HG02943 (cell line): ENCODE measurements around the gene LLGL2.

Source experiments
- ATAC-seq: cut with Tn5 transposase; IDR thresholded peaks from one replicate; pipeline ENCODE4 v1.9.1; 2021; ENCODE audit warnings: mild to moderate bottlenecking, low read depth, moderate library complexity; ENCODE audit not compliant: unreplicated experiment

The LLGL2 gene

DNA sequence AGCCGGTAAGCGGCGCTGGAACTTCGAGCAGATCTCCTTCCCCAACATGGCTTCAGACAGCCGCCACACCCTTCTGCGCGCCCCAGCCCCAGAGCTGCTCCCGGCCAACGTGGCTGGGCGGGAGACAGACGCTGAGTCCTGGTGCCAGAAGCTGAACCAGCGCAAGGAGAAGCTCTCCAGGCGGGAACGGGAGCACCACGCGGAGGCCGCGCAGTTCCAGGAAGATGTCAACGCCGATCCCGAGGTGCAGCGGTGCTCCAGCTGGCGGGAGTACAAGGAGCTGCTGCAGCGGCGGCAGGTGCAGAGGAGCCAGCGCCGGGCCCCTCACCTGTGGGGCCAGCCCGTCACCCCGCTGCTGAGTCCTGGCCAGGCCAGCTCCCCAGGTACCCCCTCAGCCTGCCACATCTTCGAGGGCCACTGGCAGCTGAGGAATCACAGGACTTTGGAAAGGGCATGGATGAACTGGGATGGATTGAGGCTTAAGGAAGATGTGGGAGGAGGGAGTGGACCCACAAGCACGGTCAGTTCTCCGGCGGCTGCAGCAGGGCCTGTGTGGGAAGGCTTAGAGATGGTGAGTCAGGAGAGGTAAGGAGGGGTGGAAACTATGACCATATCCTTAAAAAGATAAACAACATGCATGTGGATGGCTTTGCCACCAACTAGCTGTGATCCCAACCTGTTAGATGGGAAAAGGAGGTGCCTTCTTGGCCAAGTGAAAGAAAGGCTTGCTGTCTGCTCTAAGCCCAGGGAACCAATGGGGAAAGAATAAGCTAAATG lies 3.4 kb upstream of the LLGL2 start:
- no peak for ATAC-seq

DNA sequence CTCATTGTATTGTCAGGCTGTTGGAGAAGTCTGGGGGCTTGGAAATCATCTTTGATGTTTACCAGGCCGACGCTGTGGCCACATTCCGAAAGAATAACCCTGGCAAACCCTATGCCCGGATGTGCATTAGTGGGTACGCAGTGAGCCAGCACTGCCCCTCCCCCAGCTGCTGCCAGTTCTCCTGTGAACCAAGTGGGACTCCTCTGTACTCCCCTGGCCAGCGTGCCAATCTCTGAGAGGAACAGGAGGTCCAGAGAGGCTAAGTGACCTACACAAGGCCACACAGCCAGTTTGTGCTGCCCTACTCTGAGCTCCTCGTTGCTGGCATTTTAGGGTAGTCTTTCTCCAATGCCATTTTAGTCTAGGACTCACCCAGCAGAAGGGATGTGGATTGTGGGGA lies 1.9 kb upstream of the LLGL2 start:
- no peak for ATAC-seq

DNA sequence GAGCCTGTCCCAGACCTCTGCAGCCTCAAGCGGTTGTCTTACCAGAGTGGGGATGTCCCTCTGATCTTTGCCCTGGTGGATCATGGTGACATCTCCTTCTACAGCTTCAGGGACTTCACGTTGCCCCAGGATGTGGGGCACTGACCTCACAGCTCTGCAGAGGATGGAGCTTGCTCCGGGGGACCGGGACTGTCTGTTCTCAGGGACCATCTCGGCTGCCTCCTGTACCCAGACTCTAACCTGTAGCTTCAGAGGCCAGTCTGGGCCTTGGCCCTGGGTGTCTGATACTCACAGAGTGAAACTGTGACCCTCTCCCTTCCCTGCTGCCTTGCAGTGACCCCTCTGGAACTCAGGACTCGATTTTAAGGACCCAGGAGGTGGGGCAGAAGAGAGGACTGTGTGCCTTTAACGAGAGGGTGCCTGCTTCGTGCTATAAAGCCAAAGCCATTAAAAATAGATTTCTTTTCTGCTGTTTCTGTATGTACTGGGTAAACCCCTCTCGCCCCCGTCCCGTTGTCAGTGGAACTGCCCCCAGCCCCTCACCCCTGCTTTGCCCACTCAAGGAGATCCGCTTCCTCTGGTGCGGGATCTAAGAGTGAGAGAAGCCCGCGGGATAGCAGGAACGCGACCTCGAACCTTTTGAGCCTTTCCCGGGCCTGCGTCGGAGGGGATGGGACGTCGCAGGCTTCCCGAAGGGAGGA lies 1.1 kb upstream of the LLGL2 start:
- no peak for ATAC-seq

DNA sequence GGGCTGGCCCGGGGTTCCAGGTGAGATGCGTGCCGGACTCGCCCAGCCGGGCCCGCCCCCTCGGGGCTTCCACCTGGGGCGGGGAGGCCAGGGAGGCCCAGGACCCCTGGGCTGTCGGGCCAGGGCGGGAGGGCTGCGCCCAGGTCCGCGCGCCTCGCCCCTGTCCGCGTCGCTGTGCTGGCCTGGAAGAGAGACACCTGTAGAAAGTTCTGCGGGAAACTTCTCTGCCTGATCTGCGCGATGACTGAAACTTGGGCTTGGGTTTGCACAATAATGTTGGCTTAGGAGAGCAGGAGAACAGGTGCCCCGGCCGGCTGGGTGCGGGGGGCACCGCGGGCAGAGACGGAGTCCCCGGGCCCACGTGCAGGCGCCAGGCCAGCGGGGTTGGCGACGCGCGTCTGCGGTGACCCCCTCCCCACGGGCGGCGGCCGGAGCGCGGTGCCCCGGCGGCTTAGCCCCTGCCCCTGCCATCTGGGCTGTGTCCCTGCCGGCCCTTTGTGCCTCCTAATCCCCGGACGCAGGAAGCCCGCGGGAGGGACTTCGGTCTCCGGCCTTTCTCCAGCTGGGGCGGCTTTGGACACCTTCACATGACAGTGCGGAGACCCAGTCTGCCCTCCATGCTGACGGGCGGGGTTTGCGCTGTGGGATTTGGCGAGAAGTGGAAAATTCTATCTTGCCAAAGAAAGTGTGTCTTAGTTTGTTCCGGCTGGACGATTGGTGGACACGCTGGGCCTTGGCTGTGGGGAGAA lies 483 bp downstream of the LLGL2 start:
- no peak for ATAC-seq

DNA sequence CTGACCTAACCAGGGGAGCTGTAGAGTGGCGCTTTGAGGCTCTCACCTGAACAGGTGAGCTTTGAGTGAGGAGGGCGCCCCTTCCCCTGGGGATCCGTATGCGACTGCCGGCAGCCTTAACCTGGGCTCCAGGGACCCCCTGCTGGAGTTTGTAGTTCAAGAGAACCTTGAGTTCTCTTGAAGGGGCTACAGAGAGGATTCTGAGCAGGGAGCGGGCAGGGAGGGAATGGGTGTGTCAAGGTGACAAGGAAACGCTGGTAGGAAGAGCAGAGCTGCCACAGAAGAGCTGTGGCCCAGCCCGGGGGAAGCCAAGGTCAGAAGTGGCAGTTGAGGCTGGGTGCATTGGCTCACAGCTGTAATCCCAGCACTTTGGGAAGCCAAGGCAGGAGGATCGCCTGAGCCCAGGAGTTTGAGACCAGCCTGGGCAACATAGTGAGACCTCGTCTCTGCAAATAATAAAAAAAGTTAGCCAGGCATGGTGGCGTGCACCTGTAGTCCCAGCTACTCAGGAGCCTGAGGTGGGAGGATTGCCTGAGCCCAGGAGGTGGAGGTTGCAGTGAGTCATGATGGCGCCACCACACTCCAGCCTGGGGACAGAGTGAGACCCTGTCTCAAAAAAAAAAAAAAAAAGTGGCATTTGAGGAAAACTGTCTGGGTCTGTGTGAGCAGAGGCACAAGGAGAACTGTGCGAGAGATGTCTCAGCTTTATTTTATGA lies 1.2 kb downstream of the LLGL2 start:
- no peak for ATAC-seq

DNA sequence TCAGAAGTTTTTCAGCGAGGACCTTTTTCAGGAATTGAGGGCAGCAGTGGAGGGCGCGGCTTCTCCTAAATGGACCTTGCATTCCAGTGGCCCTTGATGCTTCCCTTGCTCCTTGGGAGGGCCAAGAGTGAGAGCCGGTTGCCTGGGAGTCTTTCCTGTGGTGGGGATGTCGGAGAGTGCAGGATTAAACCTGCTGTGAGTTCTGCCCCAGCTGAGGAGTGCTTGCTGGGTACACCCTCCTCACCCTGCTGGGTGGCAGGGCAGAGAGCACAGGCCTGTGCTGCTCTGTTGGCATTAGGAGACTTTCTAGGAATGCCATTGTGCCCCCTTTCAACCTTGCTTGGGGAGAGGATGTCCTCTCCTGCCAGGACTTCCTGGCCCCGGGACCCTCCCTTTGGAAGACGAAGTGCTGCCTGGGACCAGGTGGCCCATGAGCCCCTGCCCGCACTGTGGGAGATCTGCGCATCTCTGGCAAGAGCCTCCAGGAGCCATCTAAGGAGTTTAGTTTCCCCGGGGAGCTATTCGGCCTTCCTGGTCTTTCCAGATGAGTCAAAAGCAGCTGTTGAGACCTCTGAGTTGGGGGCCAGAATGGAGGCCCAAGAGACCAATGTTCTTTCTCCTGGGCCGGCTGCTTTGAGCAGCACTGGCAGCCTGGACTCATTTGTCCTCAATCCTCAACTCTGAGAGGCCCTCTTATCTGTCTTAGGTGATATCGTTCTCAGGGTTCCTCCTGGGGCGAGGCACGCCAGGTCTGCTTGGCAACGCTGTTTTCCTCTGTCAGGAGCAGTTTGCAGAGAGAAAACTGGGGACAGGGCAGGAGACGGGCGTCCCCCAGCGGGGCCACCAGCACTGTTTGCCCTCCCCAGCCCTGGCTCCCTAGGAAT lies 5.6 kb downstream of the LLGL2 start:
- no peak for ATAC-seq

DNA sequence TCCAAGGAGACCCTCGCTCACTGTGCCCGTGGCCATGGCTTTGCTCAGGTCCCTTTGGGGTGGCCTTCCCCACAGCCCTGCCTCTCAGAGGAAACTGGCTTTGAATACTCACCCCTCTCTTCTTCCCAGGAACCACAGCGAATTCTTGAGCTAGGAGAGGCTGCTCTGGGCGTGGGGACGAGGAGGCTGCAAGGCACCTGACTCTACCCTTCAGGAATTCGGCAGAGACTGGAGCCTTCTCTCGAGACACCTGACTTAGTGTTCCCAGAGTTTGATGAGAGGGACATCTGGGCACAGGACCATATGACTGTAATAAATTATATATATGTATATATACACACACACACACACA lies 6.2 kb downstream of the LLGL2 start:
- ATAC-seq, result no peak

DNA sequence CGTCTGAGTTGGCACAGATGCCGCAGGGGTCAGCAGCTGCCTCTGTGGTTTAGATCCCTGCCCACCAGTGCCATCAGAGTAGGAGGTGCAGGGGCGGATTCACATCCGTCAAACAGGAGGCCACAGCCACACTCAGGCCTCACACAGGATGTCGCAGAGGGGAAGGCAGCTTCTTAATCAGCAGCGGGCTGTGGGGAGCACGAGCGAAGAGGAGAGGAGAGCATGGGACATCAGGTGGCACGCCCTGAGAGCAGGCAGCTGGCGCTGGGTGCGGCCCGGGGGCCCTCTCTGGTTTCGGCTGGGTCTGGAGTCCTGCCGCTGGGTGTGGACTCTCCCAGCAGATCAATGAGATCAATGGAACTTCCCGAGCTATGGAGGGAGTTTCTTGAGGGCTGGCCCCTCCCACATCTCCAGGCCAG lies 9.6 kb downstream of the LLGL2 start:
- no peak for ATAC-seq

DNA sequence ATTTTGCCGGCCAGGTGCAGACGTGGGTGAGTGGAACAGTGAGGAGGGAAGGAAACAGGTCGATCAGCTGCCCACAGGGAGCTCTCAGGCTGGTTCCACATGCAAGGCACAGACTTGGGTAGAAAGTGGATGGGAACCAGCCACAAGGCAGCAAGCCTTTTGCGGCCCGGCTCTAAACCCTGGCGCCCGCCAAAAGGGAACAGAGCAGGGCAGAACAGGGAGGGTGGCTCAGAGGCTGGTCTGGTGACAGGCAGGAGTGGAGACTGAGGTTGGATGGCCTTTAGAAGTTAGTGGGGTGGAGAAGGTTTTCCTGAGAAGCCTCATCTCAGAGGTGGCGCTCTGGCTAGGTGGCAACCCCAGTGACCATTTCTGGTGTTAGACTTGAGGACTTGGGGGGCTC lies 10.4 kb downstream of the LLGL2 start:
- no peak for ATAC-seq

DNA sequence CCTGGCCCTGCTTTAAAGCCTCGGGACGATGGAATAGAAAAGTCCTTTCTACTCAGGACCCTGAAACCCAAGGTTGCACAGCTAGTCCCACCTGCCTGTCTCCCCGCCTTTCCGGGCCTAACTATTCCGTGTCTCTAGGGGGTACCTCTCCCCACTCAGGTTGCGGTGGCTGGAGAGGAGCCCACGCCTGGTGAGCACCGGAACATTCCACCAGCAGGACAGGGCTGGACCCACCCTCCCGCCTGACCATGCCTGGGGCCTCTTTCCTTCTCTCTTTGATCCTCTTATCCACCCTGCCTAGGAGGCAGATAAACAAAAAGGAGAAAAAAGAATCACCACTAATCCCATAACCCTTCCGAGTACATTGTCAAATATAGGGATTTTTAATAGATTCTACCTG lies 10.9 kb downstream of the LLGL2 start:
- no peak for ATAC-seq

DNA sequence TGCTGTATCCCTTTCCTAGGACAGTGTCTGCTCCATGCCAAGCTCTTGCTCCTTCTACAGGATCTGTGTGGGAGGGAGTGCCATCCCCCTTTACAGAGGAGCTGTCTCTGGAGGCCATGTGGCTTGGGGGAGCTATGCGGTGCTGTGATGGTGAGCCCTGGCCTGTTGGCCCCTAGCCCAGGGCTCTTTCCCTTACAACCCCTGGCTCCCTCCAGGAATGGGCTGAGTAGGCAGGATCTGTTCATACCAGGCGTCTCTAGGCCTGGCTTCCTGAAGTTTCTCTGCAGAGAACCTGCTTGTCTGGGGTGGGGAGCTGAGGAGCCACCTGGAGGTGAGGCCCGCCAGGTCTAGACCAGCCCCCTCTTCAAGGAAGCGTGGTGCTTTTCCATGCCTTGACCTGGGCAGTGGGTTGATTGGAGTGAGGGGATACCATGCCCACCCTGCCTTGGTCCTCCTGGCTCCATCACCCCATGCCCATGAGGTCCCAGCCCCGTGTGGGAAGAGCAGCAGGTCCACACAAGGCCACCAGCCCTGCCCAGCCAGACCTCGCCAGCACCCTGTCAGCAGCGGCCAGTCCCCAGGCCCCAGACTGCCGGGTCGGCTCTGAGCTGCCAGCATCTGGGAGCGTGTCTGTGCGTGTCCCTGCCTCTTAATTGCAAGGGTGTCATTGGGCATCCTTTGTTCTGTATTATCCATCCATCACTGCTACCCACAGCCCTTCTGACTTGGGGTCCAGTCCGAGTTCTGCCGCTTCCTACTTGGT lies 14.7 kb downstream of the LLGL2 start:
- ATAC-seq, result no peak

DNA sequence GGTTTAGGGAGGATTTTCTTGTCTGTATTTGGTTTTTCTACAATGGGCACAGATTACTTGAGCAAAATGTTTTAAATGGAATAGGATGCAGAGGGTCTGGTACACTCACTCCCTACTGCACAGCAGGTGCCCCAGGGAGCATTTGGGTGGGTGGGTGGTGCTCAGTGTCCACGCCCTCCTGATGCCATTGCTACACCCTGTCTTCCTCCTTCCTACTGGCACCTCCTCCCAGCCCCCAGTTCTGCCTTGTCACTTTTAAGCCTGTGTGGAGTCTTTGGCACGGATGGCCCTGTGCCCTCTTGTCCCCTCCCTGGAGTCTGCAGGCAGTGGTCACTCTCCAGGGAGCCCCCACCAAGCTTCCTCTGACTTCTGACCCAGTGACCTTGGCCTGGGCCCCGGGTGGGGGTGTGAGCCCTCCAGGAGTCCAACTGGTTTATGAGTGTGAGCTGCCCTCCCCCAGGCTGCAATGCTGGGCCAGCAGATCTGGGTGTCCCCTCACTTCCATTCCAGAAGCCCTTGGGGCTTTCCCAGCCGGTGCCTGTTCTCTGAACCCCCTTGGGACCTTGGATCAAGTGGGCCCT lies 15.5 kb downstream of the LLGL2 start:
- no peak for ATAC-seq

DNA sequence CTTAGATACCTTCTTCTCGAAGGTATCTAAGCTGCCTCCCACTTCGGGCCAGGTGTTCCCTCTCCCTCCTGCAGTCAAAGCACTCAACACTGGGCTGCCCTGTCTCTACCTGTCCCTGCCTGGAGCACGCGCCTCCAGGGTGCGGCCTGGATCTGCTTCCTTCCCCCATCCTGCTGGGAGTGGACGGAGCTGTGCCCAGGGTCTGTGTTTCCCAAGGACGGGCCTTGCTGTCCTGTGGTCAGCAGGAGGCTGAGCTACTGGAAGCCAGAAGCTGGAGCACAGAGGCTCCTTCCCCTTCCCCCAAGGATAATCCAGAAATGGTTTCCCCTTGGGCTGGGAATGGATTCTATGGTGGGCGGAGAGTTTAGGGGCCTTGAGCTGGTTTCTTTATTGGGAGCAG lies 16.7 kb downstream of the LLGL2 start:
- ATAC-seq, result no peak

DNA sequence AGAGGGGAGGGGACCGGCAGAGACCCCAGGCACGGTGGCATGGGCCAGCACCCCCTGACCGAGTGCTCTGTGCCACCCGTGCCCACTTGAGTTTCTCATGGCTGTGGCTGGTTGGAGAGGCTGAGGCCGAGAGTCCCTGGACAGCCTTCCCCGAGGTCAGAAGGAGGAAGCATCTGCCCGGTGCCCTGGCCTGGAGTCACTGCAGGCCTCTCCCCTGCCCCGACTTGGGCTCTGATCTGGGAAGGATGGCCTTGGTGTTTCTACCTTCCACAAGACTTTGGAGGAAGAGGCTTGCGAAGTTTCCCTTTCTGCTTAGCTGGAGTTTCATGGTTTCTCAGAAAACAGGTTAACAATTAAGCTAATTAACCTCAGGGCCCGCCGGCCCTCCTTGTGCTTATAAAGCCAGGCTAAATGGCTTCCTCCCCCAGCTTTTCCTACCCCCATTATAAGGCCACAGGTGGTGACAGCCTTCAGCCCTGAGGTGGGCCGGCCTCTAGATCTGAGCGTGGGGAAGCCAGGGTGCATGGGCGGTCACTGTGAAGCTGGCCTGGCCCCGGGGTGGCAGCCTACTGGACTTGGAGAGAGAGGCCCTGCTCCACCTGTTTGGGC lies 17.3 kb downstream of the LLGL2 start:
- no peak for ATAC-seq

DNA sequence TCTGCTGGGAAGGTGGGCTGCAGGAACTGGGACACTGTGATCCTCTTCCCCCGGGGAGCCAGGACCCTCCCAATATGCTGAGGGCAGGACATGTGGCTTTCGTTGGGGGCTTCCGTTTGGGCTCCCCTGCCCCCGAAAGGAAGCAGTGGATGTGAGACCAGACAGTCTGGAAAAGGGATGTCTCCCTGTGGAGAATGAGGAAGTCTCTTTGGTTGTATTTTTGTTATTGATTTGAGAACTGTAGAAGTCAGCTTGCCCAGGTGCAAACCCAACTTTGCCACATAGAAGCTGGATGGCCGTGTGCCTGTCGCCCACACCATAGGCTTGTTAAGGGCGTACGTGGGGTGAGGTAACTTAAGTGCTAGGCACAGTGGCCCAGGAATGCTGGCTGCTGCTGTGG lies 18.8 kb downstream of the LLGL2 start:
- ATAC-seq, result no peak

DNA sequence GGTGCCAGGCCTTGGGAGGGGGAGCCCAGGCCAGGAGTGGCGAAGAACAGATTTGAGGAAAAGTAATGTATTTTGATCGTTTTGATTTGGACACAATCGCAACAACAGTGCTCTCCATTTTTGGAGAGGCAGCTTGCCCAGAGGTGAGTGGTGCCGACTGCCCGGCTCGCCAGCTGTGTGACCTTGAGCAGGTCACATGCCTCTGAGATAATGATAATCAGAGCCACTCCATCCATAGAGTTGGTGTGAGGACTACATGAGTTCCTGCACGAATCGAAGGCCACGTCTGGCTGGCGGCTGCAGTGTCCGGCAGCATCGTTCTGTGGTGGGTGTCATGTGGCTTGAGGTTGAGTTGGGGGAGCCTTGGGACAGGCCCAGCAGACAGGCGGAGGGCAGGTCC lies 20.7 kb downstream of the LLGL2 start:
- no peak for ATAC-seq

DNA sequence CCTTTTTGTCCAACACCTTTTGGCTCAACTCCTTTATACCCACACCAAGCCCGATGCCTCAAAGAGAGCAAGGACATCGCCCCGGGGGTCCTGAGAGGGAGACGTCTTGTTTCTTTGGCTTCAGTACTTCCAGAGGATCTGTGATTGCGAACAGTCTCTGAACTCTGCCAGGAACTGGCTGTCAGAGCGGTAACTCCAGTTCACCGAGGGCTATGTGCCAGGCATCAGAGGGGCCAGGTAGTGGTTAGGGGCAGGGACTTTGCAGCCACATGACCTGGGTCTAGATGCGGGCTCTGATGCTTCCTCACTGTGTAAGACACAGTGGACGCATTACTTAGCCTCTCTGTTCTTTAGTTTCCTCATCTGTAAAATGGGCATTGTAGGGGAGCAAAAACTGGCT lies 21.6 kb downstream of the LLGL2 start:
- ATAC-seq, result no peak

DNA sequence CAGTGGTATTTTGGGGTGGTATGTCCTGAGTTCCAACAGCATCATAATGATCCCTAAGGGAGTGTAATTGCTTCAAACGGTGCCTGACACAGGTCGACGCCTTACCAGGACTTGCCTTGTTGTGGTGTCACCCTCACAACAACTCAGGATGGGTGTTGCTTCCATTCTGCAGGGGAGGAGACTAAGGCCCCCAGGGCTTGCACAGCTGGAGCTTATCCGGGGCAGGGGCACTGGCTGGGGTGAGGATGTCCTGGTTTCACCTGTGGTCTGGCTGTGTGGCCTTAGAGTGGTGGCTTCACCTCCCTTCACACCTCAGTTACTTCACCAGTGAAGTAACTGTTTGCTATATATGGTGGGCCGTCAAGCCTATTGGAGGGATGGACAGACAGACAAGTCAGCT lies 23.3 kb downstream of the LLGL2 start:
- no peak for ATAC-seq
